Caco-2 (cell line): ENCODE measurements around the gene SRMS. TPM values are rescaled to one million over a fixed set of nuclear protein-coding genes. Genes with fewer than 3 reads are reported as not detected.

Experiments used
- BruUV-seq: library from RNA; stranded (reverse); fragments of 400-500 nt; replicated peaks from 2 replicates; lab custom pipeline; 2021; lab: Mats Ljungman, UMichigan
- CTCF ChIA-PET: fragments of 300-600 bp; sonication (Branson Sonifier 250); formaldehyde crosslinking; loops from one replicate; lab custom pipeline; 2022; ENCODE audit warnings: antibody characterized with exemption; lab: Charles Lee
- POLR2A ChIA-PET: fragments of 300-600 bp; sonication (Branson Sonifier 250); formaldehyde crosslinking; loops from one replicate; lab custom pipeline; 2022; ENCODE audit warnings: antibody characterized with exemption; lab: Charles Lee
- DNase-seq, 2 experiments: peaks; one replicate each; pipeline versions ENCODE4 v3.0.0 to v3.0.0-alpha.2; 2020 to 2022
- H3K27me3 ChIP-seq: replicated peaks from 2 replicates; pipeline ENCODE4 v1.6.0; 2011; ENCODE audit warnings: low read length; ENCODE audit not compliant: control insufficient read depth, insufficient read depth
- H3K36me3 ChIP-seq: 2 replicates; pipeline ENCODE4 v1.5.1; 2011; ENCODE audit warnings: low read length; ENCODE audit not compliant: control insufficient read depth, insufficient read depth
- H3K4me1 ChIP-seq: fragments of 250-450 bp; sonication (Bioruptor Pico); 2 replicates; pipeline ENCODE4 v1.5.1; 2020; ENCODE audit warnings: mild to moderate bottlenecking
- H3K4me3 ChIP-seq: 2 replicates; pipeline ENCODE4 v1.5.1; 2011; ENCODE audit warnings: low read depth, mild to moderate bottlenecking, control low read depth, low read length
- H3K9me3 ChIP-seq: fragments of 250-450 bp; sonication (Bioruptor Pico); 2 replicates; pipeline ENCODE4 v1.5.1; 2020; ENCODE audit warnings: mild to moderate bottlenecking, moderate library complexity
- H3K27ac Mint-ChIP-seq: one replicate; pipeline ENCODE4 v1.8.0; 2022; ENCODE audit warnings: mixed read lengths; ENCODE audit not compliant: unreplicated experiment
- H3K27me3 Mint-ChIP-seq: one replicate; pipeline ENCODE4 v1.8.0; 2022; ENCODE audit warnings: mixed read lengths; ENCODE audit not compliant: insufficient read depth, unreplicated experiment
- H3K36me3 Mint-ChIP-seq: one replicate; pipeline ENCODE4 v1.8.0; 2022; ENCODE audit warnings: mild to moderate bottlenecking, mixed read lengths; ENCODE audit not compliant: insufficient read depth, unreplicated experiment
- H3K4me1 Mint-ChIP-seq: one replicate; pipeline ENCODE4 v1.8.0; 2022; ENCODE audit warnings: low read depth, mixed read lengths; ENCODE audit not compliant: unreplicated experiment
- H3K4me3 Mint-ChIP-seq: one replicate; pipeline ENCODE4 v1.8.0; 2022; ENCODE audit warnings: mild to moderate bottlenecking, moderate library complexity, mixed read lengths; ENCODE audit not compliant: unreplicated experiment
- H3K9me3 Mint-ChIP-seq: one replicate; pipeline ENCODE4 v1.8.0; 2022; ENCODE audit warnings: mixed read lengths; ENCODE audit not compliant: unreplicated experiment
- CTCF ChIP-seq, 2 experiments: fragments of 200-600 bp in 1 of 2; IDR thresholded peaks; 1 replicate in 1 of 2; 2 replicates in 1 of 2; pipeline versions ENCODE4 v1.5.1 to v1.8.0; 2011 to 2022; ENCODE audit warnings: antibody characterized with exemption in 1 of 2, control low read depth in 1 of 2, inconsistent platforms in 1 of 2, low read depth in 1 of 2, low read length in 1 of 2, mild to moderate bottlenecking in 1 of 2, moderate library complexity in 1 of 2; ENCODE audit not compliant: insufficient read depth in 1 of 2, severe bottlenecking in 1 of 2, unreplicated experiment in 1 of 2
- intact Hi-C: fragments of 100-400 bp; cut with micrococcal nuclease; formaldehyde crosslinking; loops from one replicate; pipeline ENCODE4 v1.10.0; 2022; ENCODE audit not compliant: unreplicated experiment
- total RNA-seq: library from RNA; stranded (reverse); gene quantifications from 2 replicates; pipeline ENCODE4 v1.2.3, GENCODE V29; 2022

SRMS gene
- total RNA-seq, 1 experiment from 2014 or later: not detected

- Mint-ChIP-seq H3K4me1 (no peaks in the 10 kb centered on the region), H3K27ac (no peak overlapping the region), H3K27me3 (no peaks in the 10 kb centered on the region), H3K4me3 (no peak overlapping the region), H3K9me3 (peaks cover 20% of the 10 kb centered on the region), H3K36me3 (no peaks in the 10 kb centered on the region)
- peak; percentile 98 for TF ChIP-seq CTCF (IDR thresholded peaks at IDR 0.05; ENCODE audit: insufficient read depth in 1 of 2, low read depth in 1 of 2, low read length in 1 of 2, severe bottlenecking in 1 of 2, unreplicated experiment in 1 of 2)
- ChIA-PET CTCF (interaction anchor here (0.6 to 2.9 kb wide), 13 partner anchors 12 to 938 kb away, joined by 3 to 15 read pairs (median 3); partner anchors contain the start of gene PPDPF), POLR2A (interaction anchor here (1.0 kb wide), 1 partner anchor 25 kb away, joined by 4 read pairs; no protein-coding TSS in a partner anchor)
- no peaks in the 10 kb centered on the region for H3K36me3 ChIP-seq
- no peaks in the 10 kb centered on the region for H3K27me3 ChIP-seq
- no peaks in the 10 kb centered on the region for H3K9me3 ChIP-seq
- H3K4me3 ChIP-seq: no peak overlapping the region
- intact Hi-C loops: loop anchor here (1.0 kb wide), 1 partner anchor 24 kb away; the partner anchor contains the start of gene PPDPF
- H3K4me1 ChIP-seq: peaks cover 6% of the 10 kb centered on the region; the same call in 1 of the 2 replicates
- BruUV-seq: no TSS peak
- DNase-seq: peak; percentile 74 to 84
These were observed 51.6 kb downstream of the SRMS start for GRCh38 chr20:63495741-63496595.

- ChIA-PET POLR2A (no interaction called here), CTCF (interaction anchor here (0.6 to 2.9 kb wide), 4 partner anchors 8 to 26 kb away, joined by 3 to 15 read pairs (median 8); partner anchors contain the start of gene PPDPF)
- Histone ChIP-seq H3K36me3 (no peaks in the 10 kb centered on the region), H3K4me1 (peaks cover 6% of the 10 kb centered on the region; the same call in 1 of the 2 replicates), H3K27me3 (no peaks in the 10 kb centered on the region), H3K4me3 (no peak overlapping the region), H3K9me3 (no peaks in the 10 kb centered on the region)
- no peaks in the 10 kb centered on the region for H3K4me1 Mint-ChIP-seq
- intact Hi-C loops: no loop called here
- DNase-seq: no peak
- H3K27me3 Mint-ChIP-seq: no peaks in the 10 kb centered on the region
- no TSS peak for BruUV-seq
- no peak overlapping the region for H3K27ac Mint-ChIP-seq
- no peak overlapping the region for H3K4me3 Mint-ChIP-seq
- H3K9me3 Mint-ChIP-seq: peaks cover 20% of the 10 kb centered on the region
- no peak for TF ChIP-seq CTCF (IDR thresholded peaks at IDR 0.05; ENCODE audit: insufficient read depth in 1 of 2, low read depth in 1 of 2, low read length in 1 of 2, severe bottlenecking in 1 of 2, unreplicated experiment in 1 of 2)
- no peaks in the 10 kb centered on the region for H3K36me3 Mint-ChIP-seq
These were observed 52.3 kb downstream of the SRMS start for GRCh38 chr20:63495167-63495720.

GRCh38 chr20:63494420-63495166 lies 53.0 kb downstream of the SRMS start:
- H3K4me3 ChIP-seq: no peak overlapping the region
- TF ChIP-seq CTCF (IDR thresholded peaks at IDR 0.05; ENCODE audit: insufficient read depth in 1 of 2, low read depth in 1 of 2, low read length in 1 of 2, severe bottlenecking in 1 of 2, unreplicated experiment in 1 of 2): no peak
- Mint-ChIP-seq H3K27ac (no peak overlapping the region), H3K36me3 (no peaks in the 10 kb centered on the region), H3K4me1 (no peaks in the 10 kb centered on the region), H3K27me3 (no peaks in the 10 kb centered on the region), H3K4me3 (no peak overlapping the region), H3K9me3 (peaks cover 20% of the 10 kb centered on the region)
- H3K9me3 ChIP-seq: no peaks in the 10 kb centered on the region
- no TSS peak for BruUV-seq
- intact Hi-C loops: no loop called here
- no peaks in the 10 kb centered on the region for H3K36me3 ChIP-seq
- CTCF ChIA-PET: interaction anchor here (0.6 to 1.2 kb wide), 3 partner anchors 8 to 44 kb away, joined by 3 to 7 read pairs (median 4); no protein-coding TSS in a partner anchor
- POLR2A ChIA-PET: no interaction called here
- DNase-seq: peak in 1 of 2 experiments; percentile 50
- H3K27me3 ChIP-seq: no peaks in the 10 kb centered on the region
- H3K4me1 ChIP-seq: peaks cover 6% of the 10 kb centered on the region; the same call in 1 of the 2 replicates
